ENCODE measurements around the gene RALGAPB.

The RALGAPB gene

DNA sequence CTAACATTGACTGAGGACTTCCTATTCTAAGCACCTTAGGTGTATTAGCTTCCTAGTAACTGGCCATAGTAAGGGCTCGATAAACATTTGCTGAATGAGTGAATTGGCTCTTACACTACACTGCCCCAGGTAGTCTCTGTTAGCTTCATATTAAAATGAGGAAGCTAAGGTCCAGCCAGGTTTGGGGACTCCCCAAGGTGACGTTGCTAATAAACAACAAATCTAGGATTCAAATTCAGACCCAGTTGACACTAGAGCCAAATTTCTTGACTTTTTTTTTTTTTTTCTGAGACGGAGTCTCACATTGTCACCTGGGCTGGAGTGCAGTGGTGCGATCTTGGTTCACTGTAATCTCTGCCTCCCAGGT is 145.2 kb downstream of the RALGAPB start:
- no peak for DNase-seq

DNA sequence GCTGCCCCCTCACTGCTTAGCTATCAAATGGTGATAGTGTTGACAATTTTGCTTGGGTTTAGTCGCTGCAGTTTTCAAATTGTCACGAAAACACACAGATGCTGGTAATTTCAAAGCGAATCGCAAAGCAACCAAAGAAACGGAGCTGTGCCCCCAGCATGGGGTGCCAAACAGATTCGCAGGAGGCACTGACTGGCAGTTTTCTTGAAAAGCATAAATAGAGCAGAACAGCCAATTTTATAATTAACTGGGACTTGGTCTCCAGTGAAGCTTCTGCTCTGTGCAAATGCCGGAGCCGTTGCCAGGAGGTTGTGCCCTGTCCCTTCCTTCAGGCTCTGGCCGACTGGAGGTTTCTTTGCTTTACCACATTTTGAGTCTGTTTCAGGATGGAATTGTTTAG is 147.8 kb downstream of the RALGAPB start:
- no peak for DNase-seq

DNA sequence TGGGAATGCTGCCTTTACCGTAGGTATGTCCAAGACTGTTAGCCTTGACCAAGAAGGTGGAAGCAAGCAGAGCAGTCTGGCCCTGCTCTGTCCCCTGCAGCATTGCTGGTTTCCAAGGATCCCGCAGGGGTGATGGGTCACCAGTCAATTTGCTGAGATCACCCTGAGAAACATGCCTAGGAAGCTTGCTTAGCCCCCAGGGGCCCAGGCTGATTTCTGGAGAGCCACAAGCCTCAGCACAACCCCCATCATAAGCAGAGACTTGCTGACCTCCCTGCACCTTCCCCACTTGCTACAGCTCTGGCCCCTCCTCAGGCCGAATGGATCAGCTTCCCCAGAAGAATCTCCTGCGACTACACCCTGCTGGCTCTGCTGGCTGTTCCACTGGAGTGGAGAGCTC is 150.4 kb downstream of the RALGAPB start:
- no peak for DNase-seq

DNA sequence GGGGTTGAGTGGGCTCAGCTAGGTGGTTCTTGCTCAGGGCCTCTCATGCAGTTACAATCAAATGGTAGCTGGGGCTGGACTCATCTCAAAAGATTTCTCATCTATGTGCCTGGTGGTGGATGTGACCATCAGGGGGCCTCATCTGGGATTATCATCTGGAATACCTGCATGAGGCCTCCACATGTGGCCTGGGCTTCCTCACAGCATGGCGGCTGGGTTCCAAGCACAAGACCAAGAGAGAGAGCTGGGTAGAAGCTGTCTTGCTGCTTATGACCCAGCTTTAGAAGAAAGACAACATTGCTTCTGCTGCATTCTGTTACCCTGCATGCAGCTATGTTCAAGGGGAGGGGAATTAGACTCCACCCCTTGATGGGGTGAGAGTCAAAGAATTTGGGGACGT is 151.4 kb downstream of the RALGAPB start:
- no peak for DNase-seq

DNA sequence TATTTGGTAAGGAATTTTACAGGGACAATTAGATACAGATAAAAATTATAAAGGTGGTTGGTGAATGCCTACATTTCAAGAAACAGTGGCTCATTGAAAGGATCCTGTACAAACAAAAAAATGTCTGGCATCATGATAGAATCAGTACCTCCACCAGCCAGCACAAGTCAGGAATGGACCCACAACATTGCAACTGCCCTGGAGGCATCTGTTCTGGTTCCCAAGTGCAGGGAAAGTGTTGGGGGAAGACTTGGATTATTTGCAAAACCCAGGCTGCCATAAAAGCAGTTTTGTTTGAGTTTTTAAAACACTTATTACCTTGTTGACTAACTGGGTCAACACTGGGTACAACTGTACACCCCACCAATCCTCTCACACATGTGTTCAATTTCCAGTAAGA is 153.3 kb downstream of the RALGAPB start:
- no peak for DNase-seq

DNA sequence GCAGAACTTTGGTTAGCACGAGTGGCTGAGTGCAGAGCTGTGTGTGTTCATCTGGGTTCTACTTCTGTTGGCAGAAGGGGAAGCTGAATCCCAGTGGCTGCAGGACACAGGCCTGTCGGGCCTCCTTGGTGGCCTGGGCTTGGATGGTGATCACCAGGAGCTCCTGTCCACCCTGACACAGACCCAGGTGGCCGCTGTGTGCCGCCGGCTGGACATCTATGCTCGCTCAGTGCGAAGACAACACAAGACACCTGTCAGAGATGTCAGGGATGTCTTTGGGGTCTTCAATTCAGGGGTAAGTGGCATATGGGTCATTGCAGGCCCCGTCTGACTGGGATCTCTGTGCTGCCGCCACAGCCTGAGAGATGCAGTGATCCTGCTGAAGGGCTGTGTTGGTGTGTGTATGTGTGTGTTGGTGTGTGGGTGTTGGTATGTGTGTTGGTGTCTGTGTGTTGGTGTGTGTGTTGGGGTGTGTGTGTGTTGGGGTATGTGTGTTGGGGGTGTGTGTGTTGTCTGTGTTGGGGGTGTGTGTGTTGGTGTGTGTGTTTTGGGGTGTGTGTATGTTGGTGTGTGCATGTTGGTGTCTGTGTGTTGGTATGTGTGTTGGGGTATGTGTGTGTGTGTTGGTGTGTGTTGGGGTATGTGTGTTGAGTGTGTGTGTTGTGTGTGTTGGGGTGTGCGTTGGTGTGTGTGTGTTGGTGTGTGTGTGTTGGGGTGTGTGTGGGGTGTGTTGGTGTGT is 154.4 kb downstream of the RALGAPB start:
- no peak for DNase-seq

Data from NK-92 treated with Interleukin-12 subunit alpha and Interleukin-12 subunit beta, amount 100 ng/mL, for 24 hours (cell line).